Gastroesophageal sphincter (tissue), 4 donors: ENCODE data around the gene EXD3. TPM values are rescaled to one million over a fixed set of nuclear protein-coding genes. Genes with fewer than 3 reads are reported as not detected.

ENCODE experiments used
- ATAC-seq: fragments of 150-250 bp; one replicate; pipeline ENCODE4 v1.9.1; 2016; ENCODE audit warnings: mild to moderate bottlenecking, moderate library complexity
- H3K27ac ChIP-seq, 4 donors: fragments of 200-600 bp; sonication (generic) in 3 of 4; 1 replicate in 3 of 4; 2 replicates in 1 of 4; pipeline ENCODE4 v1.5.1; 2016 to 2019
- H3K27me3 ChIP-seq: fragments of 200-600 bp; sonication (generic); one replicate; pipeline ENCODE4 v1.5.1; 2019
- H3K36me3 ChIP-seq, 2 donors: fragments of 200-600 bp; sonication (generic); one replicate each; pipeline ENCODE4 v1.5.1; 2019; ENCODE audit warnings: control low read depth in 1 of 2
- H3K4me1 ChIP-seq, 3 donors: fragments of 200-600 bp; sonication (generic); 1 replicate in 2 of 3; 2 replicates in 1 of 3; pipeline ENCODE4 v1.5.1; 2016 to 2019; ENCODE audit warnings: control low read depth in 2 of 3
- H3K4me3 ChIP-seq, 2 donors: fragments of 200-600 bp; sonication (generic); one replicate each; pipeline ENCODE4 v1.5.1; 2019; ENCODE audit warnings: mild to moderate bottlenecking in 1 of 2, moderate library complexity in 1 of 2
- H3K9me3 ChIP-seq, 3 donors: fragments of 200-600 bp; sonication (generic); one replicate each; pipeline ENCODE4 v1.5.1; 2017 to 2019; ENCODE audit warnings: control low read depth in 2 of 3
- EP300 ChIP-seq: sonication (generic); formaldehyde crosslinking; IDR thresholded peaks from one replicate; pipeline ENCODE4 v1.6.1; 2017; ENCODE audit warnings: antibody characterized with exemption, mild to moderate bottlenecking
- POLR2A ChIP-seq, 2 donors: fragments of 450-650 bp; IDR thresholded peaks; one replicate each; pipeline ENCODE4 v1.6.1; 2017; ENCODE audit warnings: antibody characterized with exemption in 2 of 2, mild to moderate bottlenecking in 2 of 2, moderate library complexity in 1 of 2
- POLR2AphosphoS5 ChIP-seq: sonication (generic); formaldehyde crosslinking; IDR thresholded peaks from one replicate; pipeline ENCODE4 v1.6.1; 2017; ENCODE audit warnings: antibody characterized with exemption
- WGBS, 2 donors: methylation state at CpG; one replicate each; pipeline ENCODE4 v1.1.5; 2018; ENCODE audit warnings: low coverage in 1 of 2; 5-methylcytosine and 5-hydroxymethylcytosine counted together
- total RNA-seq, 4 donors: library from RNA; depleted of rRNA; stranded (reverse); fragments of >200 nt; gene quantifications; one replicate each; pipeline ENCODE4 v1.1.0, GENCODE V29; 2016
- TF ChIP-seq, protein P1 (sequence below), 4 experiments: fragments of 200-600 bp in 2 of 4; fragments of 450-650 bp in 2 of 4; sonication (generic) in 1 of 4; IDR thresholded peaks; one replicate each; pipeline ENCODE4 v1.5.1; 2017 to 2019; ENCODE audit warnings: antibody characterized with exemption in 4 of 4, mild to moderate bottlenecking in 2 of 4, moderate library complexity in 2 of 4

The EXD3 gene
- total RNA-seq, 4 donors from 2014 or later: 3.7 to 29.7 (median 10.9) TPM

- Histone ChIP-seq H3K4me3 (peak overlapping the region in 1 of 2 donors; percentile 74), H3K27me3 (no peaks in the 10 kb centered on the region), H3K27ac (peak overlapping the region in 3 of 4 donors; percentile 62 to 80 (median 78)), H3K36me3 (peaks cover 0 to 38% of the 10 kb centered on the region in 2 donors), H3K4me1 (peaks cover 0 to 86% (median 27%) of the 10 kb centered on the region in 3 donors), H3K9me3 (no peaks in the 10 kb centered on the region)
- WGBS, 2 donors: no CpG with 5 or more reads among the region's 44 CpGs
- TF ChIP-seq POLR2A (IDR thresholded peaks at IDR 0.05): no peak
- no peak for TF ChIP-seq POLR2AphosphoS5
- TF ChIP-seq EP300: no peak
- TF ChIP-seq, protein P1, sequence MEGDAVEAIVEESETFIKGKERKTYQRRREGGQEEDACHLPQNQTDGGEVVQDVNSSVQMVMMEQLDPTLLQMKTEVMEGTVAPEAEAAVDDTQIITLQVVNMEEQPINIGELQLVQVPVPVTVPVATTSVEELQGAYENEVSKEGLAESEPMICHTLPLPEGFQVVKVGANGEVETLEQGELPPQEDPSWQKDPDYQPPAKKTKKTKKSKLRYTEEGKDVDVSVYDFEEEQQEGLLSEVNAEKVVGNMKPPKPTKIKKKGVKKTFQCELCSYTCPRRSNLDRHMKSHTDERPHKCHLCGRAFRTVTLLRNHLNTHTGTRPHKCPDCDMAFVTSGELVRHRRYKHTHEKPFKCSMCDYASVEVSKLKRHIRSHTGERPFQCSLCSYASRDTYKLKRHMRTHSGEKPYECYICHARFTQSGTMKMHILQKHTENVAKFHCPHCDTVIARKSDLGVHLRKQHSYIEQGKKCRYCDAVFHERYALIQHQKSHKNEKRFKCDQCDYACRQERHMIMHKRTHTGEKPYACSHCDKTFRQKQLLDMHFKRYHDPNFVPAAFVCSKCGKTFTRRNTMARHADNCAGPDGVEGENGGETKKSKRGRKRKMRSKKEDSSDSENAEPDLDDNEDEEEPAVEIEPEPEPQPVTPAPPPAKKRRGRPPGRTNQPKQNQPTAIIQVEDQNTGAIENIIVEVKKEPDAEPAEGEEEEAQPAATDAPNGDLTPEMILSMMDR (IDR thresholded peaks at IDR 0.05): no peak
- ATAC-seq: no peak
Measured at GRCh38 chr9:137457406-137458193, 34.6 kb upstream of the EXD3 start.

- ATAC-seq: no peak
- TF ChIP-seq, protein P1 (IDR thresholded peaks at IDR 0.05): no peak
- TF ChIP-seq EP300: no peak
- TF ChIP-seq POLR2AphosphoS5: no peak
- TF ChIP-seq POLR2A (IDR thresholded peaks at IDR 0.05): no peak
- no peaks in the 10 kb centered on the region for H3K27me3 ChIP-seq
- H3K27ac ChIP-seq: peak overlapping the region in 2 of 4 donors; percentile 62 to 80
- no peak overlapping the region for H3K4me3 ChIP-seq
- WGBS, 2 donors: no CpG with 5 or more reads among the region's 10 CpGs
- peaks cover 0 to 41% of the 10 kb centered on the region in 2 donors for H3K36me3 ChIP-seq
- H3K9me3 ChIP-seq: no peaks in the 10 kb centered on the region
- H3K4me1 ChIP-seq: peaks cover 0 to 83% (median 27%) of the 10 kb centered on the region in 3 donors
Measured at GRCh38 chr9:137456864-137457405, 34.0 kb upstream of the EXD3 start.

DNA sequence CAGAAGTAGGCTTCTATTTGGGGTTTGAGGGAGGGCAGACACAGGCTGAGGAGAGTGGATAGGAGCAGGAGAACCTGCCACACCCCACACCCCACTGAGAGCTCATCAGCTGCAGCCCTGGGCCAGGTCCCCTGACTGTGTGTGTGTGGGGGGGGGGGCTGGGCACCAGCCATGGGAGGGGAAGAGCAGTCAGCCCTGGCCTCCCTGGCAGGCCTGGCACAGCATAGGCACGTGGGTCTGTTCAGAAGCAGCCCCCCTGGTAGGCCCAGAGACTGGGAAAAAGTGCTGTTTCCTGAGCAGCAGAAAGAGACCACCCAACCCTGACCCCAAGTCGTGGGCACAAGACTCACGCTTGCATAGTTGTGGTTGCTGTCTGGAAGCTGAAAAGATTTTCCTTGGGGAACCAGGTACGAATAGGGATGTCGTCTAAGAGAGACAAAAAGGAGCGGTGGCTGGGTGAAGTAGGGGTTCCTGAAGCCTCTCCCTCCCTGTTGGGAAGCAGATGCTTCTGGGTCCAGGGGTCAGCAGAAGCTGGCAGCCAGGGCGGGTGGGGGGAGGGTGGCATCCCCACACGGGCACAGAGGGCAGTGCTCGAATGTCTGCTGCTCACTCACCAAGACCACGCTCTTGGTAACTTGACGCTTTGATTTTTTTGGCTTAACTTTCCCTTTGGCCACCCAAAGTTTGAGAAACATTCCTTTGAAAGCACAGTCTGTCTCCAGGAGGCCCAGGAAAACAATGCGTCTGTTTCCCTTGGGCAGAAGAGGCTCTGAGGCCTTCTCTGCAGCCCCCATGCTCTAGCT is 33.3 kb upstream of the EXD3 start:
- TF ChIP-seq POLR2AphosphoS5 (no peak), POLR2A (IDR thresholded peaks at IDR 0.05) (no peak), EP300 (no peak)
- TF ChIP-seq, protein P1 (IDR thresholded peaks at IDR 0.05): no peak

DNA sequence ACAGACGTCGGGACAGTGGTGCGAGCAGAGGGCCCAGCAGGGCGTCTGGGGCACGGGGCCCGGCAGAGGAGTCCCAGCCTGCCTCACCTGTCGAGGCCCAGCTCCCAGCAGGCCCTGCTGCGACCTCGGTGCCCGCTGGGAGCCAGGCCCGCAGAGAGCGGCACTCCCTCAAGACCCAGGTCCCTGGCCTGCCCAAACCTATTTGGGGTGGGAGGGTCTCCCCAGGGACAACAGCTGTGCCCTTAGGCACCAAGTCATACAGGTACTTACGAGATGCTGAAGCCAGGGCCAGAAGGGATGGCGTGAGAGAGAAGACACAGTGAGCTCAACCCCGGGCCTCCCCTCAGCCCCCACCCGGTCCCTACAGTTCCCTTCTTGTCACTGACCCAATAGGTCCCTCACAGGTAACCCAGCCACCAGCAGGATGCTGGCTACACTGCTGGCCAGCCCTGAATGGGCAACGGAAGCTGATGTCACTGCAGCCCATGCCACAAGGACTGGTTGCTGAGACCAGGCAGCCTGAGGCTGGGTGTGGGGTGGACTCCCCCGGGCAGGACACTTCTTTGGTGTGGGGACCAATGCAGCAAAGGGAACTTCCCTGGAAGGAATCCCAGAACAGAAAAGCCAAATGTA is 32.5 kb upstream of the EXD3 start:
- Histone ChIP-seq H3K27me3 (no peaks in the 10 kb centered on the region), H3K36me3 (peaks cover 0 to 41% of the 10 kb centered on the region in 2 donors), H3K4me3 (no peak overlapping the region), H3K27ac (peak overlapping the region in 2 of 4 donors; percentile 77 to 79), H3K4me1 (peaks cover 0 to 72% (median 24%) of the 10 kb centered on the region in 3 donors), H3K9me3 (no peaks in the 10 kb centered on the region)
- WGBS, 2 donors: 100% methylated on average over 1 to 2 of the region's 18 CpGs
- TF ChIP-seq, protein P1 (IDR thresholded peaks at IDR 0.05): no peak
- TF ChIP-seq EP300 (no peak), POLR2A (IDR thresholded peaks at IDR 0.05) (no peak), POLR2AphosphoS5 (no peak)
- no peak for ATAC-seq

More for the DNA sequence above, 33.3 kb upstream of the EXD3 start:
- Histone ChIP-seq H3K4me3 (no peak overlapping the region), H3K4me1 (peaks cover 0 to 76% (median 24%) of the 10 kb centered on the region in 3 donors), H3K27me3 (no peaks in the 10 kb centered on the region), H3K27ac (peak overlapping the region in 2 of 4 donors; percentile 62 to 80), H3K9me3 (no peaks in the 10 kb centered on the region), H3K36me3 (peaks cover 0 to 41% of the 10 kb centered on the region in 2 donors)
- ATAC-seq: no peak
- WGBS, 2 donors: 76 to 98% methylated on average over 5 to 6 of the region's 12 CpGs
